Esophagus muscularis mucosa (tissue), 4 donors: Measurements from ENCODE around the gene NTSR1. TPM values are rescaled to one million over a fixed set of nuclear protein-coding genes. Genes with fewer than 3 reads are reported as not detected.

ENCODE experiments used
- DNase-seq: peaks from one replicate; pipeline ENCODE4 v3.0.0-alpha.2; 2017; ENCODE audit errors: extremely low spot score
- H3K27ac ChIP-seq, 4 donors: fragments of 200-600 bp; sonication (generic); replicated peaks in 1 of 4; 1 replicate in 3 of 4; 2 replicates in 1 of 4; pipeline ENCODE4 v1.5.1; 2016 to 2019; ENCODE audit warnings: mild to moderate bottlenecking in 1 of 4
- H3K27me3 ChIP-seq, 4 donors: fragments of 200-600 bp; sonication (generic); one replicate each; pipeline versions ENCODE4 v1.5.1 to v1.6.0; 2016 to 2019
- H3K36me3 ChIP-seq, 4 donors: fragments of 200-600 bp; sonication (generic); one replicate each; pipeline ENCODE4 v1.5.1; 2016 to 2019
- H3K4me1 ChIP-seq, 4 donors: fragments of 200-600 bp; sonication (generic); one replicate each; pipeline ENCODE4 v1.5.1; 2016 to 2019
- H3K4me3 ChIP-seq, 4 donors: fragments of 200-600 bp; sonication (generic); 1 replicate in 2 of 4; 2 replicates in 2 of 4; pipeline ENCODE4 v1.5.1; 2016 to 2019; ENCODE audit warnings: mild to moderate bottlenecking in 4 of 4, moderate library complexity in 1 of 4
- H3K9me3 ChIP-seq, 4 donors: fragments of 200-600 bp; sonication (generic); 1 replicate in 3 of 4; 2 replicates in 1 of 4; pipeline ENCODE4 v1.5.1; 2016 to 2019
- CTCF ChIP-seq, 3 experiments: fragments of 200-600 bp in 2 of 3; fragments of 450-650 bp in 1 of 3; sonication (generic) in 2 of 3; IDR thresholded peaks; one replicate each; pipeline ENCODE4 v1.5.1; 2017 to 2019; ENCODE audit warnings: antibody characterized with exemption in 3 of 3, mild to moderate bottlenecking in 2 of 3, moderate library complexity in 1 of 3
- EP300 ChIP-seq: sonication (generic); formaldehyde crosslinking; IDR thresholded peaks from one replicate; pipeline ENCODE4 v1.6.1; 2017; ENCODE audit warnings: antibody characterized with exemption
- POLR2A ChIP-seq: fragments of 450-650 bp; IDR thresholded peaks from one replicate; pipeline ENCODE4 v1.6.1; 2017; ENCODE audit warnings: antibody characterized with exemption, moderate library complexity, mild to moderate bottlenecking, low read depth
- POLR2AphosphoS5 ChIP-seq, 2 donors: sonication (generic); formaldehyde crosslinking; IDR thresholded peaks; one replicate each; pipeline ENCODE4 v1.6.1; 2017; ENCODE audit warnings: antibody characterized with exemption in 2 of 2
- WGBS: methylation state at CpG from one replicate; pipeline ENCODE4 v1.1.5; 2018; 5-methylcytosine and 5-hydroxymethylcytosine counted together
- intact Hi-C: fragments of 100-400 bp; cut with DNase I; formaldehyde crosslinking; loops from one replicate; pipeline ENCODE4 v1.15.1; 2023
- total RNA-seq, 4 donors: library from RNA; depleted of rRNA; stranded (reverse); fragments of >200 nt; gene quantifications; one replicate each; pipeline versions ENCODE4 v1.1.0 to v1.2.1, GENCODE V29; 2016

NTSR1 gene
- total RNA-seq, 4 donors from 2014 or later = 0.42 to 1.6 (median 0.80) TPM

- intact Hi-C loops = no loop called here
- WGBS = 89% methylated on average over 14 of the region's 15 CpGs
- TF ChIP-seq CTCF (IDR thresholded peaks at IDR 0.05) = no peak
- no peak for TF ChIP-seq EP300
- TF ChIP-seq POLR2A = no peak
These were observed 36.9 kb upstream of the NTSR1 start for GRCh38 chr20:62671765-62672164.

DNA sequence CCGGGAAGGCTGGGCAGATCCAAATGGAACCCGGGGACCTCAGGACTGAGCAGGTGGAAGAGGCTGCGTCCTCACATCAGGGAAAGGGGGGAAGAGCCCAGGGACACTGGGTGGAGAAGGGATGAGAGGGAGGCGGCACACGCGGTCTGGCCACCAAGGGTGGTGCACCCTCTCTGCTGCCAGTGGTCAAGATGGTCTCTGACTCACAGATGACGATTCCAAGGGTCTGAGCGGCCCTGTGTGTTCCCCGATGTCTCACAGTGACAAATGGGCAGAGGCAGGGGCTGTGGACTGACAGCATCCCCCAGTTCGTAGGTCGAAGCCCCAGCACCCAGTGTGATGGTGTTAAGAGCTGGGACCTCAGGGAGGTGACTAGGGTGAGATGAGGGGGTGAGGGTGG, 34.3 kb upstream of the NTSR1 start:
- Histone ChIP-seq H3K27ac (no peak overlapping the region), H3K4me3 (no peak overlapping the region), H3K4me1 (no peaks in the 10 kb centered on the region), H3K9me3 (no peaks in the 10 kb centered on the region), H3K36me3 (peaks cover 0 to 34% (median 0%) of the 10 kb centered on the region in 4 donors), H3K27me3 (peaks cover 0 to 35% (median 8%) of the 10 kb centered on the region in 4 donors)
- DNase-seq = no peak
- no peak for TF ChIP-seq EP300
- TF ChIP-seq POLR2A = no peak
- no peak for TF ChIP-seq CTCF (IDR thresholded peaks at IDR 0.05)
- no peak for TF ChIP-seq POLR2AphosphoS5 (IDR thresholded peaks at IDR 0.05)
- intact Hi-C loops = no loop called here
- 90% methylated on average over 11 of the region's 11 CpGs for WGBS

More at GRCh38 chr20:62671765-62672164, 36.9 kb upstream of the NTSR1 start:
- H3K27me3 ChIP-seq = peaks cover 0 to 30% (median 8%) of the 10 kb centered on the region in 4 donors
- H3K27ac ChIP-seq = no peak overlapping the region
- H3K4me3 ChIP-seq = no peak overlapping the region
- H3K4me1 ChIP-seq = peaks cover 4 to 11% (median 7%) of the 10 kb centered on the region in 4 donors
- peaks cover 0 to 56% (median 4%) of the 10 kb centered on the region in 4 donors for H3K36me3 ChIP-seq
- no peaks in the 10 kb centered on the region for H3K9me3 ChIP-seq
- no peak for DNase-seq

- no peak for DNase-seq
- Histone ChIP-seq H3K27ac (no peak overlapping the region), H3K4me3 (no peak overlapping the region), H3K27me3 (peaks cover 0 to 41% (median 8%) of the 10 kb centered on the region in 4 donors), H3K4me1 (no peaks in the 10 kb centered on the region), H3K9me3 (peaks cover 0 to 8% (median 6%) of the 10 kb centered on the region in 4 donors), H3K36me3 (peaks cover 0 to 25% (median 0%) of the 10 kb centered on the region in 4 donors)
- no peak for TF ChIP-seq POLR2A
- TF ChIP-seq POLR2AphosphoS5 (IDR thresholded peaks at IDR 0.05) = no peak
- intact Hi-C loops = no loop called here
- 65% methylated on average over 9 of the region's 25 CpGs for WGBS
These were observed 33.3 kb upstream of the NTSR1 start for GRCh38 chr20:62675156-62675876.

DNA sequence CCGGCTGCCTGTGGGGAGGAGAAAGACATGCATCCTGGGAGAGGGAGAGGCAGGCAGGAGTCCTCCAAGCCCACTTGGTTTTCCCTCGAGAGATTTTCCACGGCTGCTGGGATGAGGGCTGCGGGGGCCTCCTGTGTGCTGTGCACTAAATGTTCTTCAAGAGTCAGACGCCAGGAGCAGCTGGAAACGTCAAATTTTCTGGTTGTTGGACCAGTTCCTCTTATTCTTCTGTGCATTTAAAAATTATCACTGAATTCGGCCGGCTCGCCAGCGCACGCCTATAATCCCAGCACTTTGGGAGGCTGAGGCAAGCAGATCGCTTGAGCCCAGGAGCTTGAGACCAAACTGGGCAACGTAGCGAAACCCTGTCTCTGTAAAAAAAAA, 32.8 kb upstream of the NTSR1 start:
- TF ChIP-seq POLR2A (no peak), CTCF (IDR thresholded peaks at IDR 0.05) (no peak), EP300 (no peak), POLR2AphosphoS5 (IDR thresholded peaks at IDR 0.05) (no peak)
- H3K9me3 ChIP-seq = peaks cover 0 to 12% (median 10%) of the 10 kb centered on the region in 4 donors
- peaks cover 0 to 19% (median 0%) of the 10 kb centered on the region in 4 donors for H3K36me3 ChIP-seq
- no peak for DNase-seq
- intact Hi-C loops = no loop called here
- H3K27me3 ChIP-seq = peaks cover 0 to 47% (median 8%) of the 10 kb centered on the region in 4 donors
- H3K4me3 ChIP-seq = no peak overlapping the region
- no peaks in the 10 kb centered on the region for H3K4me1 ChIP-seq
- H3K27ac ChIP-seq = no peak overlapping the region
- 60% methylated on average over 14 of the region's 14 CpGs for WGBS

- DNase-seq = no peak
- no peaks in the 10 kb centered on the region for H3K4me1 ChIP-seq
- H3K4me3 ChIP-seq = no peak overlapping the region
- H3K36me3 ChIP-seq = peaks cover 0 to 9% (median 0%) of the 10 kb centered on the region in 4 donors
- TF ChIP-seq EP300 = no peak
- TF ChIP-seq CTCF (IDR thresholded peaks at IDR 0.05) = no peak
- no peak for TF ChIP-seq POLR2A
- TF ChIP-seq POLR2AphosphoS5 (IDR thresholded peaks at IDR 0.05) = no peak
- no peak overlapping the region for H3K27ac ChIP-seq
- intact Hi-C loops = no loop called here
- WGBS = 79% methylated on average over 9 of the region's 9 CpGs
- peaks cover 0 to 58% (median 8%) of the 10 kb centered on the region in 4 donors for H3K27me3 ChIP-seq
- H3K9me3 ChIP-seq = peaks cover 0 to 12% (median 10%) of the 10 kb centered on the region in 4 donors
These were observed 31.7 kb upstream of the NTSR1 start for GRCh38 chr20:62676976-62677375.
